ENCODE measurements around the gene CACNA1I. TPM values are rescaled to one million over a fixed set of nuclear protein-coding genes. Genes with fewer than 3 reads are reported as not detected.

CACNA1I gene
- total RNA-seq, 1 experiment from 2014 or later = 0.15 TPM

GRCh38 chr22:39528681-39529486 lies 41.7 kb upstream of the CACNA1I start:
- ATAC-seq (peak; percentile 45), DNase-seq (ENCODE audit: low read depth, low spot score) (peak; percentile 88)
- no peak overlapping the region for H2AFZ ChIP-seq (ENCODE audit: low read depth, low read length, poor library complexity, severe bottlenecking)
- H3K27ac ChIP-seq (ENCODE audit: low read depth, low read length) = peak overlapping the region; percentile 33; the same call in 1 of the 2 replicates
- no peaks in the 10 kb centered on the region for H3K27me3 ChIP-seq (ENCODE audit: insufficient read depth, low read length)
- intact Hi-C loops (cut with micrococcal nuclease) = loop anchor here (1.0 kb wide), 1 partner anchor 33 kb away; no protein-coding TSS in a partner anchor
- H3K4me1 ChIP-seq (ENCODE audit: control insufficient read depth in 1 of 2, insufficient read depth in 2 of 2, low read length in 2 of 2) = peaks cover 25 to 43% of the 10 kb centered on the region in 2 experiments
- H4K20me1 ChIP-seq (ENCODE audit: insufficient read depth) = peaks cover 10% of the 10 kb centered on the region; the same call in 1 of the 2 replicates
- peak overlapping the region; percentile 26; the same call in 1 of the 2 replicates for H3K9ac ChIP-seq (ENCODE audit: low read length)
- H3K9me3 ChIP-seq (ENCODE audit: control insufficient read depth in 1 of 2, insufficient read depth in 1 of 2, low read depth in 1 of 2, low read length in 2 of 2) = no peaks in the 10 kb centered on the region
- RAD21 ChIA-PET (ENCODE audit: low non-redundant PET in 1 of 2, low total read pairs in 2 of 2, uncharacterized antibody in 2 of 2, unreplicated experiment in 2 of 2) = interaction anchor here (0.6 to 1.1 kb wide), 6 partner anchors 12 to 514 kb away, joined by 3 to 5 read pairs (median 4); no protein-coding TSS in a partner anchor
- no TSS peak for BruUV-seq (replicated peaks)
- CTCF ChIA-PET = interaction anchor here (0.6 to 2.8 kb wide), 21 partner anchors 9 to 819 kb away, joined by 3 to 86 read pairs (median 6); partner anchors contain the start of genes ATF4, MIEF1 and RPL3
- H3K4me3 ChIP-seq (replicated peaks in 1 of 2; ENCODE audit: low read depth in 1 of 2, low read length in 2 of 2) = peak overlapping the region in 1 of 2 experiments; percentile 20; a peak in 1 of 4 replicates
- POLR2A ChIA-PET = interaction anchor here (0.8 to 2.2 kb wide), 7 partner anchors 9 to 760 kb away, joined by 3 to 20 read pairs (median 6); partner anchors contain the start of genes ATF4, MIEF1 and RPL3
- no peaks in the 10 kb centered on the region for H3K9me2 ChIP-seq (ENCODE audit: insufficient read depth)
- H3K36me3 ChIP-seq (ENCODE audit: control insufficient read depth in 1 of 2, insufficient read depth in 2 of 2, low read length in 2 of 2) = peaks cover 4 to 34% of the 10 kb centered on the region in 2 experiments; a peak in 3 of 4 replicates
- peak overlapping the region; percentile 47 for H3K4me2 ChIP-seq (ENCODE audit: low read length)
- H3K79me2 ChIP-seq (ENCODE audit: insufficient read depth, low read length) = peaks cover 52% of the 10 kb centered on the region
- no peak for TF ChIP-seq CEBPB (IDR thresholded peaks at IDR 0.05; ENCODE audit: low read depth)
- no peak for TF ChIP-seq ATF3 (IDR thresholded peaks at IDR 0.05)
- TF ChIP-seq ZNF274 (IDR thresholded peaks at IDR 0.05; ENCODE audit: low read depth, low read length) = no peak
- TF ChIP-seq YY1 (IDR thresholded peaks at IDR 0.05; ENCODE audit: extremely low read depth, insufficient replicate concordance, low read depth, low read length) = peak; percentile 80
- TF ChIP-seq EGR1 (IDR thresholded peaks at IDR 0.05; ENCODE audit: low read depth) = no peak
- TF ChIP-seq, protein P1, sequence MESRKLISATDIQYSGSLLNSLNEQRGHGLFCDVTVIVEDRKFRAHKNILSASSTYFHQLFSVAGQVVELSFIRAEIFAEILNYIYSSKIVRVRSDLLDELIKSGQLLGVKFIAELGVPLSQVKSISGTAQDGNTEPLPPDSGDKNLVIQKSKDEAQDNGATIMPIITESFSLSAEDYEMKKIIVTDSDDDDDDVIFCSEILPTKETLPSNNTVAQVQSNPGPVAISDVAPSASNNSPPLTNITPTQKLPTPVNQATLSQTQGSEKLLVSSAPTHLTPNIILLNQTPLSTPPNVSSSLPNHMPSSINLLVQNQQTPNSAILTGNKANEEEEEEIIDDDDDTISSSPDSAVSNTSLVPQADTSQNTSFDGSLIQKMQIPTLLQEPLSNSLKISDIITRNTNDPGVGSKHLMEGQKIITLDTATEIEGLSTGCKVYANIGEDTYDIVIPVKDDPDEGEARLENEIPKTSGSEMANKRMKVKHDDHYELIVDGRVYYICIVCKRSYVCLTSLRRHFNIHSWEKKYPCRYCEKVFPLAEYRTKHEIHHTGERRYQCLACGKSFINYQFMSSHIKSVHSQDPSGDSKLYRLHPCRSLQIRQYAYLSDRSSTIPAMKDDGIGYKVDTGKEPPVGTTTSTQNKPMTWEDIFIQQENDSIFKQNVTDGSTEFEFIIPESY (IDR thresholded peaks at IDR 0.05; ENCODE audit: extremely low read depth, insufficient replicate concordance, low read length) = peak; percentile 6
- no peak for TF ChIP-seq ELF1 (IDR thresholded peaks at IDR 0.05; ENCODE audit: borderline replicate concordance, low read depth)
- TF ChIP-seq, protein P2, sequence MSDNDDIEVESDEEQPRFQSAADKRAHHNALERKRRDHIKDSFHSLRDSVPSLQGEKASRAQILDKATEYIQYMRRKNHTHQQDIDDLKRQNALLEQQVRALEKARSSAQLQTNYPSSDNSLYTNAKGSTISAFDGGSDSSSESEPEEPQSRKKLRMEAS (IDR thresholded peaks at IDR 0.05) = no peak
- TF ChIP-seq POLR2AphosphoS5 (IDR thresholded peaks at IDR 0.05; ENCODE audit: low read depth, low read length) = peak; percentile 33
- no peak for TF ChIP-seq POLR2A (IDR thresholded peaks at IDR 0.05; ENCODE audit: borderline replicate concordance, extremely low read depth, insufficient read depth, insufficient read length)
- TF ChIP-seq CBX3 (IDR thresholded peaks at IDR 0.05; ENCODE audit: low read depth) = no peak
- peak in 2 of 3 experiments; percentile 96 to 99; a peak in 4 of 6 replicates for TF ChIP-seq CTCF (IDR thresholded peaks at IDR 0.05 in 2 of 3, conservative IDR thresholded peaks at IDR 0.05 in 1 of 3; ENCODE audit: borderline replicate concordance in 1 of 3, insufficient read depth in 1 of 3, low read depth in 2 of 3, low read length in 2 of 3)
- TF ChIP-seq RAD21 (IDR thresholded peaks at IDR 0.05; ENCODE audit: low read depth) = no peak
- TF ChIP-seq REST (IDR thresholded peaks at IDR 0.05; ENCODE audit: low read depth) = no peak
- no peak for TF ChIP-seq FOSL1 (IDR thresholded peaks at IDR 0.05; ENCODE audit: low read depth)
- peak; percentile 51 for TF ChIP-seq TCF7L2 (IDR thresholded peaks at IDR 0.05; ENCODE audit: borderline replicate concordance, extremely low read depth, insufficient read depth, insufficient read length)
